Embryonic facial prominence (tissue), 1 donor: ENCODE data around the gene PODN.

Source experiments
- DNase-seq: peaks from one replicate; pipeline ENCODE4 v3.0.0-alpha.2; 2016; ENCODE audit errors: extremely low spot score

The PODN gene

DNA sequence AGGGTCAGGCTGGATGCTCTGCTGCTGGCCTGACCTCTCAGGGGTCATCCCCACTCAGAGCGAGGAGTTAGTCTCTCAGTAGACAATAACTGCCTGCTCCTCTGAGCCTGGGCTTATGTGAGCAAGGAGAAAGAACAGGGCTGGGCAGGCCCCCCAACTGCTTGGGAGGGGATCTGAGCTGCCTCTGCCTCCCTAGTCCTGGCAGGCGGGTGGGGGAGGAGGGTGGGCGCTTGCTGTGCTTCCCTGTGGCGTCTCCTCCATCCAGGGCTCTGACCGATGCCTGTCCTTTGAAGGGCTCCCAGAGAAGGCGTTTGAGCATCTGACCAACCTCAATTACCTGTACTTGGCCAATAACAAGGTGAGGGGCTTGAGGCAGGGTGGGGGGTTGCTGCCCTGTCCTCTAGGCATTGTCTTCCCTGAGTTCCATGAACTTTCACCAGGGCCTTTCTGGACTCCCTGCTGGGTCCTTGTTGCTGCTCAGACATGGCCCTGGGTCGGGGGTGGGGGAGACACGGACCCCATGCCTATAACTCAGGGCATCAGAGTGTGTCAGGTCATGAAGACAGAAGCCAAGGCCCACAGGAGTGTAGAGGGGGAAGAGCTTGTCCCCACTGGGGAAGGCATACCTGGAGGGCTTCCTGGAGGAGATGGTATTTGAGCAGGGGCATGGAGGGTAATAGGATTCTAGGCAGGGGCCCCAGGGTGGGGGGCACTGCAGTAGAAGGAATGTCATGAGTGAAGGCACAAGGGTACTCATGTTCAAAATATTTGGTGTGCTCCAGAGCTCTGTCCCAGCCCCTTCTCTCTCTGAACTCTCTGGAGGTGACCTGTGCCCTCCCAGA is 12.5 kb downstream of the PODN start:
- no peak for DNase-seq

DNA sequence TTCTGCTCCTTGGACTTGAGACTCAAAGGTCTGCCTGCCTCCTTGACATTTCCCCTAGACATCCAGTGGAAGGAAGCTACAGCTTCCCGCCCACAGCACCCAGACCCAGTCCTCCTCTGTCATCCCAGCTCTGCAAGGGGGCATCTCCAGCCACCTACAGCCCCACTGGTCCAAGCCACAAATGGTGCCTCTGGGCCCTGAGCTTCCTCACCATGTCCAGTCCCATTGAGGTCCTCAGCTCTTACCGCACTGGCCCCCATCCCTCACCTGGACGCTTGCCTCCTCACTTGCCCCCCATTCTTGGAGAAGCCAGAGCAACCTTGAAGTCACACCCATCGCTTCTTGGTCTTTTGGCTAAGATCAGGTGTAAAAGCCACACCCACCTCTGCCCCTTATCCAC is 13.2 kb downstream of the PODN start:
- DNase-seq: no peak

DNA sequence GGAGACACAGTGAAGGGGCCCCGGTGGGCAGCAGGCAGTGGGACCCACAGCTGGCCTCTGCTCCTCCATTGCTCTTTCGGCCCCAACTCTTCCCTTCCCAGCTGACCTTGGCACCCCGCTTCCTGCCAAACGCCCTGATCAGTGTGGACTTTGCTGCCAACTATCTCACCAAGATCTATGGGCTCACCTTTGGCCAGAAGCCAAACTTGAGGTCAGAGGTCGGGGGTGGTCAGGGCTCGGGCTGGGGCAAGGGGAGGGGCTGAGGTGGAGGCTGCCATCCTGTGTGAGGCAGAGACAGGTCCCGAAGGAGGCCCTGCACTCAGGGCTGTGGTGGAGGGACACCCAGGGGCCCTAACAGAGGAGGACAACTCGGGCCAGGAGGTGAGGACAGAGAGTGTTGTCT is 13.7 kb downstream of the PODN start:
- no peak for DNase-seq

- DNase-seq: no peak
These were observed 14.2 kb downstream of the PODN start for GRCh38 chr1:53076165-53076564.

- no peak for DNase-seq
These were observed 14.9 kb downstream of the PODN start for GRCh38 chr1:53076721-53077598.

GRCh38 chr1:53077599-53077965 is 15.6 kb downstream of the PODN start:
- no peak for DNase-seq

DNA sequence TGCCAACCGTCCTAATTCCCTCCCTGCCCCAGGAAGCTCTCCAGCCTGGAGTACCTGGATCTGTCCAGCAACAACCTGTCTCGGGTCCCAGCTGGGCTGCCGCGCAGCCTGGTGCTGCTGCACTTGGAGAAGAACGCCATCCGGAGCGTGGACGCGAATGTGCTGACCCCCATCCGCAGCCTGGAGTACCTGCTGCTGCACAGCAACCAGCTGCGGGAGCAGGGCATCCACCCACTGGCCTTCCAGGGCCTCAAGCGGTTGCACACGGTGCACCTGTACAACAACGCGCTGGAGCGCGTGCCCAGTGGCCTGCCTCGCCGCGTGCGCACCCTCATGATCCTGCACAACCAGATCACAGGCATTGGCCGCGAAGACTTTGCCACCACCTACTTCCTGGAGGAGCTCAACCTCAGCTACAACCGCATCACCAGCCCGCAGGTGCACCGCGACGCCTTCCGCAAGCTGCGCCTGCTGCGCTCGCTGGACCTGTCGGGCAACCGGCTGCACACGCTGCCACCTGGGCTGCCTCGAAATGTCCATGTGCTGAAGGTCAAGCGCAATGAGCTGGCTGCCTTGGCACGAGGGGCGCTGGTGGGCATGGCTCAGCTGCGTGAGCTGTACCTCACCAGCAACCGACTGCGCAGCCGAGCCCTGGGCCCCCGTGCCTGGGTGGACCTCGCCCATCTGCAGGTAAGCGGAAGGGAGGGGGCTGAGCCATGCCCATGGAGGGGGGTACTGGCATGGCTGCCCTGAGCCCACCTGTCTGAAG is 16.5 kb downstream of the PODN start:
- DNase-seq: no peak

- no peak for DNase-seq
These were observed 17.2 kb downstream of the PODN start for GRCh38 chr1:53079251-53079650.

DNA sequence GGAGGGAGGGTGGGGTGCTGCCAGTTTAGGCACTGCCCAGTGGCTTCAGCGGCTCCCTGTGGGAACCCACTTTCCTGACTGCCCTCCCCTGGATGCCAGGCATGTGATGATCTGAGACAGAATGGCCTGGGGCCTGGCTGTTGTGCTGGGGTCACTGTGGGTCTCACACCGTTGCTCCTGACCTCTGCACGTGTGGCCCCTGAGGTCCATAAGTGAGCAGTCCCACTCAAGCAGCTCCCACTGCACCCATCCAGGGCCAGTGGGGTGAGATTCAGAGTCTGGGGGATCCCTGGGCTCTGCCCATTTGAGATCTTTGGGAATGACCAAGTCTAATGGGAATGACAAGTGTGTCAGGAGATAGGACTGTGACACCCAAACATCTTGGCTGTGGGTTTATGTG is 18.0 kb downstream of the PODN start:
- DNase-seq: no peak

DNA sequence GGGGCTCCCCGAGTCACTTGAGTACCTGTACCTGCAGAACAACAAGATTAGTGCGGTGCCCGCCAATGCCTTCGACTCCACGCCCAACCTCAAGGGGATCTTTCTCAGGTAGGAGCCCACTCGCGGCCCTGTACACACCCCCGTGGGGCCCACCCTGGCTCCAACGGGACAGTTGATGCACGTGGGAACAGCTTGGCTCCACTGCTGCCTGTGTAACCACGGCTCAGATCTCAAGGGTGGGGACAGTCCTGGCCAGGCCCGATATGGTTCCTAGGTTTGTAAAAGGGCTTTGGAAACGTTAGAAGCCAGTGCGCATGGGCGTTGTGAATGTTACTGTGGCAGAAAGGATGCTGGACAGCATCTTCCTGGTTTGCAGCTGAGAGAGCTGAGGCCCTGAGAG is 18.8 kb downstream of the PODN start:
- DNase-seq: no peak

DNA sequence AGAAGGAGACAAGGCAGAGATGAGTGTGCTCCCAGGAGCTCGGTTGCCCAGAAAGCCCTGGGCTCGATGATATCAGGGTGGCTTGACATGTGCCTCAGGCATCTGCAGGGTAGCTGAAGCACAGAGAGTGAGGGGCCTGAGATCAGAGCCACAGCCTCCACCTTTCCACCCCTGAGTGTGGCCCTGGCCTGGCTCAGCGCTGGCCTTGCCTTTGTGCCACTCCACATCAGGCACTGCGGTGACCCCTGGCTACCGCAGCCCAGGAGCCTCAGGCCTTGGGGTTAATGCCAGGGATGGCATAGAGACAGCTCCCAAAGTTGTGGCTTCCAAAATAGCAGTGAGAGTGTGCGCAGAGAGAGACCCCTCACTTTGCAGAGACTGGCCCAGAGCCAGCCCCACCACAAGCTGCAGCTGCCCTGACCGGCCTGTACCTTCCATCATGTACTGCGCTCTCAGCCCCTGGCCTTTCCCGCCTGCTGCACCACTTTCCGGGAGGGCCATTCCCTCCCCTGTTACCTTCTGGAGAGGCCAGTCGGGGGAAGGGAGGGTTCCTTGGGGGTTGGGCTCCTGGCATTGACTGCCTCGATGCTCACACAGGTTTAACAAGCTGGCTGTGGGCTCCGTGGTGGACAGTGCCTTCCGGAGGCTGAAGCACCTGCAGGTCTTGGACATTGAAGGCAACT is 19.5 kb downstream of the PODN start:
- no peak for DNase-seq

DNA sequence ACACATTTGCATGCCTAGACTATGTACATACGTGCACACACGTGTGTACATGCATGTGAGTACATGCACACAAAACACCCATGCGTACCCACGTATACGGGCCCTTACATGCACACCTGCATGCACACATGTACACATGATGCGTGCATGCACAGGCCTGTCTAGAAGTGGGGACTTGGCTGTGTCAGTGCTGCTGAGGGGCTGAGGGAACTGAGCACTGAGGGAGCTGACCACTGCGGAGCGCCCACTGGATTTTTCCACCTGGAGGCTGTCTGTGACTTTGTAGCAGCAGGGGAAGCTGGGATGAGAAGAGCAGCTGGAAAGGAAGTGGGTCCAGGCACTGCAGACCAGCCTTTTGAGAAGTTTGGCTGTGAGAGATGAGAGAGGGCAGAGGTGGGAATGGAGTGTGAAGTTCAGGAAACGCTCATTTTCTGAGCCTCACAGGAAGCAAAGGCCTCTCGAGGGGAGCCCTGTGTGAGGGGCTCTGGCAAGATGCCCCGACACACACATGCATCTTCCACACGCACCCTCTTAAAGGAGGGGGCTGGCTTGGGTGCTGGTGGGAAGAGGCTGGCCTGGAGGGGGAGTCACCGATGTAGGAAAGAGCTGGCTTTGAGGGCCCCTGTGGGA is 20.9 kb downstream of the PODN start:
- DNase-seq: no peak

GRCh38 chr1:53083636-53084588 is 21.9 kb downstream of the PODN start:
- no peak for DNase-seq

DNA sequence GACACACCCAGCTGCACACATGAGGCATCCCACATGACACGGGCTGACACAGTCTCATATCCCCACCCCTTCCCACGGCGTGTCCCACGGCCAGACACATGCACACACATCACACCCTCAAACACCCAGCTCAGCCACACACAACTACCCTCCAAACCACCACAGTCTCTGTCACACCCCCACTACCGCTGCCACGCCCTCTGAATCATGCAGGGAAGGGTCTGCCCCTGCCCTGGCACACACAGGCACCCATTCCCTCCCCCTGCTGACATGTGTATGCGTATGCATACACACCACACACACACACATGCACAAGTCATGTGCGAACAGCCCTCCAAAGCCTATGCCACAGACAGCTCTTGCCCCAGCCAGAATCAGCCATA is 22.6 kb downstream of the PODN start:
- no peak for DNase-seq

DNA sequence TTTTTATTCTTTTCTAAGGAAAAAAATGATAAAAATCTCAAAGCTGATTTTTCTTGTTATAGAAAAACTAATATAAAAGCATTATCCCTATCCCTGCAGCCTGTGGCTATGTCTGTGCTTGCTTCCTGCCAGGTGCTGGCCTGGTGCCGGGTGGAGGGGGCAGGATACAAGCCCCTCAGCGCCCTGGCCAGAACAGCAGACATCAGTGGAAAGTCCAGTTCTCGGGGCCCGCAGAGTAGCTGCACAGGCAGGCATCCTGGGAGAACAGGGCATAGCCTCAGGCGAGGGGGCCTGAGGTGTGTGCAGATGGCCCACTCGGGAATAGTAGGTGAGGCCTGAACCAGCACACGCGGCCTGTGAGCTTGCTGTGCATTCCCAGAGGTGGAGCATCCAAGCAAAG is 23.4 kb downstream of the PODN start:
- DNase-seq: no peak

DNA sequence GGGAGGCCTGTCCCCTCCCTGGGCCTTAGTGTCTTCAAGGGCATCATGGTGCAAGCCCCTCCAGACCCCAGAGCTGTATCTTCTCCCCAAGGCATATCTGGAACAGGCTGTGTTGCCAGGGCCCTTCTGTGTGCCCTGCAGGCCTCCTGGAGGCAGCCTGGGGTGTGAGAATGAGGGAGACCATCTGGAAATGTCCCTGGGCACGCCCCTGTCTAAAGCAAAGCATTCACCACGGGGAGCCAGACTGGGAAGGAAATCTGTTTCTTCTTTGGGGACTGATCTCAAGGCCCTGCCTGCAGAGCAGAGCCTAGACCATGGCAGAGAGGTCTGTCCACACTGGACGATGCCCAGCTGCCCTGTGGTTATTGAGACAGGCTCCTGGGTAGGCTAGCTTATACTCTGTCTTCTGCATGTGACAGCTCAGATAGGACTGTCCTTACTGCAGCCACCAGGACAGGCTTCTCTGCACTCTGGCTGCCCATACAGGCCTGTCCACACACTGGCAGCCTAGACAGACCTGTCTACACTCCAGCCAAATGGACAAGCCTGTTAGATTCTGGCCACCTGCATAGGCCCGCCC is 24.6 kb downstream of the PODN start:
- no peak for DNase-seq

- DNase-seq: no peak
These were observed 25.6 kb downstream of the PODN start for GRCh38 chr1:53087332-53088285.

DNA sequence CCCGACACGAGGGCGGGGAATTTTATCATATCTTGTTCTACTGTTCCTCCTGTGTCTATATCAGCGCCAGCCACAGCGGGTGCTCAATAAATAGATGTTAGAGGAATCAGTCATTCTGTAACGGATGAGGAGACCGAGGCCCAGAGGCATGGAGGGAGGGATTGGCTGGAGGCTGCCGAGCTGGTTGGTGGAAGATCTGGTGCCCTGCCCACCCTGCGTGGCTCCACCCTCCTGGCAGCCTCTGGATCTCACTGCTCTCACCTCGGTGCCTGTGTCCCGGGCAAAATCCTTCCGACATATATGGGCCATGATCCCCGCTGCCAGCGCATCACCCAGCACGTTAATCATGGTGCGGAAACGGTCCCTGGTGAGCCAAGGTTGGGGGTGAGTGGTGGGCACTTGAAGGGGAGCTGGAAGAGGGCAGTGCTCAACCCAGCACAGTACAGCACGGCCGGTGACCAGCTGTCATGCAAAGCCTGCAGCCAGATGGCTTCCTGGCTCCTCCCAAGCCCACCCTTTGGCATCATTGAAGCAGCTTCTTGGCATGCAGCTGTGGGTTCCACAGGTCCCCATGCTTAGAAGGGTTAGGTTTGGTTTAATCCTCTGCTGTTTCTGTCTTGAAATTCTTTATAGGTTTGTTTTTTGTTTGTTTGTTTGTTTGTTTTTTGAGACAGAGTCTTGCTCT is 26.7 kb downstream of the PODN start:
- DNase-seq: no peak
